IPS-18c (cell line): ENCODE data around the gene EEFSEC.

Experiments
- H3K4me3 ChIP-seq: 2 replicates; pipeline ENCODE4 v1.7.0; 2013; ENCODE audit warnings: low read depth, mild to moderate bottlenecking, low read length, moderate library complexity; ENCODE audit not compliant: insufficient read depth
- H3K9me3 ChIP-seq: one replicate; pipeline ENCODE4 v1.6.1; 2013; ENCODE audit warnings: mild to moderate bottlenecking, low read length, moderate library complexity; ENCODE audit not compliant: control insufficient read depth, insufficient read depth

Gene EEFSEC

DNA sequence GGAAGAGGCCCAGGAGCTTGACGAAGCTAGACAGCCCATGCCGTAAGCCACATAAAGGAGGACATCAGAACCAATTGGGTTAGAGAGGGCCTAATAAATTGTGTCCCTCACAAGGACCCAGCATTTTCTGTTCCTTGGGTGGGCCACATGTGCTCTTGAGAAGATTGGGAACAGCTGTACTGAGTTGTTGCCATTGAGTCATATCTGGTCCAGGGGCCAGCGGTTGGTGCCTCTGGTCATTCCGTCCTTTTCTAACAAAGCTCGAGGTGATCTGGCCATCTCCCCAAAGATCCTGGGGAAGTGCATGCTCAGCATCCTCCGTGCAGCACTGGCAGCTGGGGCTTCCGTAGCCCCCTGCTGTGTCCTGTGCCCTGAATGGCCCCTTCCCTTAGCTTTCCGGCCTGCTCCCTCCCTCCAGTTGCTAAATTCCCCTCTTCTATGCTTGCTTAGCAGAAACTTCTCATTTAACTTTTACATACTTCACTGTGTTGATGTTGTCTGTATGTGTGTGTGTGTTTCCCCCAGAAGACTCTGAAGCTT, 73.0 kb downstream of the EEFSEC start:
- Histone ChIP-seq H3K9me3 (peaks cover 8% of the 10 kb centered on the region), H3K4me3 (no peak overlapping the region)

DNA sequence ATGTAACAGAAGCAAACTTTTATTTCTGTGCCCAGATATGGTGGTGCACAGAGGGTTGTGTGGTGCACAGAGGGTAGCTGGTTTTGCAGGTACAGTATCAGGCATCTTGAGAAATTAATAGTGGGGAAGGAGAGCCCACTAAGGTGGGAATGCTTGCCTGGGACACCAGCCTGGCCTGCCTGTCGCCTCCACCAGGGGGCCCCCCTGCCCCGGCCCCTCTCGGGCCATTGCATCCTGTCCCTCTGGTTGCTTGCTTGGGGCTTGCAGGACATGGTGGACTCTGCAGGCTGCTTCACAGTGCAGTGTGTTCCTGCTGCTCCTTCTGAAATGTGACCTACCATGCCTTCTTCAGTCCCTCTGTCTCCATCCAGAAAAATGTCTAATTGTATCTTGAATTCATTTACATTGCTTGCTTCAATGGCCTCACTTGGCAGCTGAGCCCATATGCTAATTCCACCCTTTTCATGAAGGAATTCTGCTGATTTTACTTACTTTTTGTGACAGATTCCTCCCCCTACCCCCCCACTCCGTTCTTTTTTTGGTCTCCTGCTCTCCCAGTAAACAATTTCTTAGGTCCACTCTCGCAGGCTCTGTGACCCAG, 73.6 kb downstream of the EEFSEC start:
- Histone ChIP-seq H3K4me3 (no peak overlapping the region), H3K9me3 (peaks cover 8% of the 10 kb centered on the region)

DNA sequence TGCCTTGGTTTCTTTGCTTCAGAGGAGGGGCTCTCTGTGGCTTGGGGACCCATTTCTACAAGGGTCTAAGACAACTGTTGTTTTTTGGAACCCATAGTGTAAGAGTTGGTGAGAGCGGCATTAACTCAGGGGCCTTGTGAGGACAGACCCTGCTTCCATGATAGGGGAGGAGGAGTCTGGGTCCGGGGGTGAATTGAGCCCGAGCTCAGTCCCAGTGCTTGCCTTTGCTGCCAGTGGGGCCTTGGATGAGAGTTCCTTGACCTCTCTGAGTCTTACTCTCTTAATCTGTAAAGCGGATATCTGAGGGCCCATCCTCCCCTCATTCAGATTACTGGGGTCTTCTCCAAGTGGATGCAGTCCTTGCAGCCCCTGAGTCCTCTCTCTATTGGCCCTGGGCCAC, 74.2 kb downstream of the EEFSEC start:
- H3K4me3 ChIP-seq = no peak overlapping the region
- H3K9me3 ChIP-seq = peaks cover 8% of the 10 kb centered on the region

DNA sequence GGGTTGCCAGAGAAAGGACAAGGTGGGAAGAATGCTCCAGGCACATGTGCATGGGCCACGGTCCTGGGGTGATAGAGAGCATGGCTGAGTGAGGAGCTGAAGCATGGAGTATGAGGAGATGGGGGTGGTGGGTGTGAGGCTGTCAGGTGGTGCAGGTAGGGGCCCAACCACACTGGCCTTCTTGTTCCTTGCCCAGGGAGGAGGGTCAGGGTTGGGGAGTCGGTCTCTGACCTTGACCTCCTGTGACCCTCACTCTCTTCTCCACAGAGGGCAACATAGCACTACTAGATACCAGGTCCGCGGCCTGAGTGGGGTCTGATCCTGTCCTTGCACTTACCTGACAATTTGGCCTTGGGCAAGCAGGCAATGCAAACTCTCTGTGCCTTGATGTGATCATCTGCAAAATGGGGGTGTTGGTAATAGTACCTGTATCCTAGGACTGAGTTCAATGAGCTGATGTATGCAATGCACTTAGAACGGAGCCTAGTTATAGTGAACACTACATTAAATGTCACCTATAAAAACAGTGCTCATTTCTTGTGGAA, 75.2 kb downstream of the EEFSEC start:
- no peak overlapping the region for H3K4me3 ChIP-seq
- no peaks in the 10 kb centered on the region for H3K9me3 ChIP-seq

DNA sequence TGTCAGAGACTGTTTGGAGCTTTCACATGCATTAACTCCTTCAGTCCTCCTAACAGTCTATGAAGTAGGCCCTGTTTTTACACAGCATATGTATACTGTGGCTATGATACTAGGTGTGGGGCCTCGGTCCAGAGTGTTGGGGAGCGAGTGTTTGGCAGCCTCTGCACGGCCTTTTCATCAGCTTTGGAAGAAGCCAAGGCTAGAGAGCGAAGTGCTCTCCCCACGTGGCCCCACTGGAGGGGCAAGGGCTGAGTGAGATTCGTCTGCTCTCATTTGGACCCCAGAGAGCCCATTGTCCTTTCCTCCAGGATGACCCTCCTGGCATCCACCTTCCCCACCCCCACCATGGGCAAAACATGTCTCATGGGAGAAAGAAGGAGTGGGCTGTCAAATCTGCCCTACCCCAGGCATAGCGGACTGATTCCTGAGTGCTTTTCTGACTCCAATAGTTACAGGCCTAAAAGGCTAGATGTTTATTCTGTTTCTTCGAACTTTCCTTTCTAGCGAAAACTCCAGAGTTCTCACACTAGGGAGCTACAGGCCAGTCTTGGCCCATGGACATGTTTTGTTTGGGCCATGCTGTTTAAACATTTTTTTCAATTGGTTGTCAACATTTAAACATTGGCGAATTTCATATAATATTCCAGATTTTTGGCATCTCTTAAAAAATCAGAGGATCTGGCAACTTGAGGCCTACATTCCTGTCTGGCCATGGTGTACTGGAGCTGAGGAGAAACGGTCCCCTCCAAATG, 76.0 kb downstream of the EEFSEC start:
- H3K9me3 ChIP-seq = no peaks in the 10 kb centered on the region
- no peak overlapping the region for H3K4me3 ChIP-seq

DNA sequence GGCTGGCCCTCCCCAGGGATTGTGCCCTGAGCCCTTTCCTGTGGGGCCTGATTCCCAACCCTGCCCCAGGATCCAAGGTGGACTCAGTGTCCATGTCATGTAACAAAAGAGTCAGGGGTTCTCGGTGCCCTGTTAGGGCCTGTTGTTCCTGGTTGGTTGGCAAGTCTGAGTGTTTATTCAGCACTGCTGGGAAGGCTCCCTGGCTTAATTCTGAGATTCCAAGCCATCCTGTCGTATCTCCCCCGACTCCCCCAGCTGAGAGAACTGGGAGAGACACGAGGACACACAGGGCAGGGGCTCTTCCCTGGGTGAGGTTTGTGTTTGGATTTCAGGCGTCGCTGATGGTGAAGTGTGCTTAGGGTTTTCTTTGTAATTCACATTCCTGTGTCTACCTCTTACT, 78.3 kb downstream of the EEFSEC start:
- no peaks in the 10 kb centered on the region for H3K9me3 ChIP-seq

DNA sequence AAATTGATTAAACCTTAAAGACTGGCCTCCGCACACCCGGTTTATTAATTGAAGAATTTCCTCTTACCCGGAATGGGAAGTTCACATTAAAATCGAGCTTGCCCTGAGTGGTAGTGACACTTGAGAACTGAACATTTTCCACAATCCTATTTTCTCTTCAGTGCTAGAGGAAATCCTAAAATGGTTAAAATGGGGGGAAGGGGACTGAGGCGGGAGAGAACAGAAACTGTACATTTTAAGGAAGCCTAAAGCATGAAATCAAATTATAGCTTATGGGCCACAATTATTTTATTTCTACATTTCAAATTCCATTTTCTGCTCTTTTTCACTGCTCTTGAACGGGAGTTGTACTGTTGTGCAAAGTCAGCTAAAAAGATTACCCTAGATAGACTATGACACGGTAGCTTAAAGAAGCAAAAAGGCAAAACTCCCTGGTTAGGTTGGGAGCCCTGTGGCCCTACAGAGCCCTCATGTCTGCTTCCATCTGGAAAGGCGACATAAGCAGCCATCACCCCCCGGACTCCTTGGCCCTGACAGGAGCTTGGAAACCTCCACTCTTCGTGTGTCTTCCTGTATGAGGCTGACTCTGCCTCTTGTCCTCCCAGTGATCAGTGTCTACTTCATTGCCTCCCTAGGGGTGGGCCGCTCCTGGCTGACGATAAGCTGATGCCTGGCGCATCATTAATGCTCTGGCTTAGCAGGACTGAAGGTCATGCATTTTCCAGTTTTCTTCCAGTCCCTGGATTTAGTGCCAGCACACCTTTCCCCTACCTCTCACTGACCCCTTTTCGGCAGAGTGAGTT, 79.3 kb downstream of the EEFSEC start:
- Histone ChIP-seq H3K4me3 (no peak overlapping the region), H3K9me3 (no peaks in the 10 kb centered on the region)

More for the DNA sequence above, 78.3 kb downstream of the EEFSEC start:
- no peak overlapping the region for H3K4me3 ChIP-seq

DNA sequence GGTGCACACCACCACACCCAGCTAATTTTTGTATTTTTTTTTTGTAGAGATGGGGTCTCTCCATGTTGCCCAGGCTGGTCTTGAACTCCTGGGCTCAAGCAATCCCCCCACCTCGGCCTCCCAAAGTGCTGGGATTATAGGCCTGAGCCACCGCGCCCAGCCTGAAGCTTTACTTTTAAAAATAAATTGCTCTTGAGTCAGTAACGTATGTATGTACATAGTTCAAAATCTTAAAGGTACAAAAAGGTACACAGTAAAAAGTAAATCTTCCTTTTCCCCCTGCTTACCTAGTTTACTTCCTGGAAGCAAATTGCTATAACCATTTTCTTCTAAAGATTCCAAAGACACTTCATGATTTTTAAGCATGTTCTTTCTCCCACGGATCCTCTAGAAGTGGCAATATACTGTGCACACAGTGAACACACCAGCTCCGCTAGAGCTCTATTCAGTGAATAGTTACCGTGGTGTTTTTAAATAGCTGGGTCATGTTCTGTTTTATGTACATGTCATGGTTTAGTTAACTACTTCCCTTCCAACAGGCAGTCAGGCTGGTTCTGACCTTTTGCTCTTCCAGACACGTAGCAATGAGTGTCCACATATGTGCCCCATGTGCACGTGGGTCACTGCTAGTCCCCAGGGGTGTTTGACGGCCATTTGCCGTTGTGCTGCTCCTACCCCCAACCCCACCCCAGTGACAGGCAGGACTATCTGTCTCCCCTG, 82.1 kb downstream of the EEFSEC start:
- H3K4me3 ChIP-seq = no peak overlapping the region
- H3K9me3 ChIP-seq = no peaks in the 10 kb centered on the region

DNA sequence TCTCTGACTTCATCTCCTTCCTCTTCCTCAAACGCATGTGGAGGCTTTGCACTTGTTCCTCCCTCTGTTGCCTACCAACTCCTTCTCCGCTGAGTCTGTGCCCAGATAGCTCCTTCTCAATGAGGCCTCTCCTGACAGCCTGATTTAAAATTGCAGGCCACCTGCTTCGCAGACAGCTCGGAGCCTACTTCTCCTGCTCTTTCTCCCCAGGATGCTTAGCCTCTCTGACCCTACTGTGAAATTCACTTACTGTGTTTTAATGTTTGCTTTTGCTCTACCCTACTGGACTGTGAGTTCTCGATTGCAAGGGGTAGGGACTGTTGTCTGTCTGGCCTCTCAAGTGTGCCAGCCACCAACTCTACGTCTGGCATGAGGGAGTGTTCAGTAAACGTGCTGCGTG, 83.4 kb downstream of the EEFSEC start:
- Histone ChIP-seq H3K9me3 (no peaks in the 10 kb centered on the region), H3K4me3 (no peak overlapping the region)

DNA sequence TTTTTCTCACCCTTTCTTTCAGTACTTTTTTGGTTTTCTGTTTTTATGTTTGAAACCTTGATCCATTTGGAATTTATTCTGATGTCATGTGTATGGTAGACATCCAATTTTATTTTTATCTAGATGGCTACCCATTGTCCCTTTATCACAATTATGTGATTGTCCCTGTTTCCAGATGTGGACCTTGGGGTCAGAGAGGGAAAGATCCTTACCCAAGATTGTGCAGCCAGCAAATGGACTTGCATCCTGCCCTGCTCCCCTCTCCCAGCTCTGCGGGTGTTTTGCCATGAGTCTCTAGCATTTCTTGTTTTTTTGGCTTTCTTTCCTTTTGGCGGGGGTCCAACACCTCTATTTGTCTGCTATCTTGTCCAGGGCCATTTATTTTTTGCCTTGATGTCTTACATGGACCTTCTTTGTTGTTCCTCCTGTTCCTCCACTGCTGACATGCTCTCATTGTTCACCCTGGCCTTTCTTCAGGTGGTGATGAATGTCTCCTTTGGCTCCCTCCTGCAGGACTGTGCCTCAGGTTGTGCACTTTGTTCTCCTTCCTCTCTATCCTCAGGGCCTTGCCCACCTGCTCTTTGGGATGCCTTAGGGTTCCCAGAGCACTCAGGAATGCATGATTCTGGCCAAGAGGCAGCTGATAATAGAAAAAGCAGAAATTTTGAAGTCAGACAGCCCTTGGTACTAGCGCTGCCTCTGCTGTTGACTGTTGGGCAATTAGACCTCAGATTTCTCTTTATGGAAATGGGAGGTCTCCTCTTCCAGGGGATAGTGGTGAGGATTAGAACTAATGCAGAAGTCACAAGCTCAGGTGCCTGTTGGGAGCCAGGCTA, 84.3 kb downstream of the EEFSEC start:
- no peak overlapping the region for H3K4me3 ChIP-seq
- H3K9me3 ChIP-seq = no peaks in the 10 kb centered on the region

DNA sequence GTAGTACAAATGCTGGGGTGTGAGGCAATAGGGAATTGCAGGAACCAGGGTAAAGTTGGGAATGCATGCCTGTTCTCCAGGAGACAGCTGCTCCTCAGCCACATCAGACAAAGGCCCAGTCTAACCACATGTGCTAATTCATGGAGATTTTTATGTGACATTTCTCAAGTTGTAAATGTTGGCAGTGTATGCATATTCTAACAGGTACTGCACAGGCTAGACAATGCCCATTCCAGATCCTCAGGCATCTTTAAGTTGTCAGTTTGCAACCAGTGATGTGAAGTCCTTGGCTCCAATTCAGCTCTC, 84.9 kb downstream of the EEFSEC start:
- H3K4me3 ChIP-seq = no peak overlapping the region
- H3K9me3 ChIP-seq = no peaks in the 10 kb centered on the region

DNA sequence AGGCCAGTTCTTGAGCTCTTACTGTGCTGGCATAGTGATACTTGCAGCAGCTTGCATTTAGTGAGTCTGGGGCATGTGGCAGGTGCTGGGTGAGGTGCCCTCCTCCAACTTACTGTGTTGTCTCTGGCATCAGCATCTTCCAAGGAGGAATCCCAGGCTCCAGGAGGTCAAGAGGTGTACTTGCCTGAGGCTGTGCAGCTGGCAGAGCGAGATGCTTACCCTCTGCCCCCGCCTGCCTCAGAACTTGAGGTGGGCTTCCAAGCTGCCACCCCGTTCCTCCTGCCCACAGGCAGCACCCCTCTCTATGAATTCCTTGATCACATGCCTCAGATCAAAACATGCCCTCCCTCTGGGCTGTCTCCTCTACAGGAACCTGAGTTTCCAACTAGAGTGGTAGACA, 86.0 kb downstream of the EEFSEC start:
- Histone ChIP-seq H3K4me3 (no peak overlapping the region), H3K9me3 (peaks cover 2% of the 10 kb centered on the region)

DNA sequence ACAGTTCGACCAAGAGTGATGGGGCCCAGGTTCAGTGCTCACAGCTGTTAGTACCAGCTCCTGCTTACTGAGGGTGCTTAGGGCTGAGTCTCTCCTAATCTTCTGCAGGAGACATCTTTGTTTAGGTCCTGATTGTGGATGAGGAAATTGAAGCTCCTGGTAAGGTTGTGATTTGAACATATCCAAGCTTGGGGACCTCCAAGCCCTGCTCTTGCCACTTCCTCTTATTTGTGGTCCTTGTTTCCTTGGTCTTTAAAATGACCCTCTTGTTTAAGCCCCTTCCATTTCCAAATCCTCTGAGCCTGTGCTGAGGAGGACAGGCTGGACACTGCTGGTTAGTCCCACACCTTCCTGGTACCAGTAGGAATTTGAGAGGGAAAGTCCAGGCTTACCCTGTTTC, 87.0 kb downstream of the EEFSEC start:
- H3K4me3 ChIP-seq = no peak overlapping the region
- peaks cover 2% of the 10 kb centered on the region for H3K9me3 ChIP-seq

DNA sequence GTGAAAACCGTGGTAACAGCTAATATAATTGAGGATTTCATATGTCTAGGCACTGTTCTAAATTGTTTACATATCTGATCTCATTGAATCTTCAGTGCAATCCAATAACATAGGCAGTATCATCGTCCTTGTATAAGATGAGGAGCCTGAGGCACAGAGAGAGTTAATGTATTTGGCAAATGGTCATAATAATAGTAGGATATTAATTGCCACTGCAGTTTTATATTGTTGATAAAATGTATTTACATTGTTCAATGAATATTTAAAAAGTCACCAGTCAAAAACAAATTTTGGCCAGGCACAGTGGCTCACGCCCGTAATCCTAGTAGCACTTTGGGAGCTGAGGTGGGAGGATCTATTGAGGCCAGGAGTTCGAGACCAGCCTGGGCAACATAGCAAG, 88.5 kb downstream of the EEFSEC start:
- Histone ChIP-seq H3K4me3 (no peak overlapping the region), H3K9me3 (peaks cover 2% of the 10 kb centered on the region)

DNA sequence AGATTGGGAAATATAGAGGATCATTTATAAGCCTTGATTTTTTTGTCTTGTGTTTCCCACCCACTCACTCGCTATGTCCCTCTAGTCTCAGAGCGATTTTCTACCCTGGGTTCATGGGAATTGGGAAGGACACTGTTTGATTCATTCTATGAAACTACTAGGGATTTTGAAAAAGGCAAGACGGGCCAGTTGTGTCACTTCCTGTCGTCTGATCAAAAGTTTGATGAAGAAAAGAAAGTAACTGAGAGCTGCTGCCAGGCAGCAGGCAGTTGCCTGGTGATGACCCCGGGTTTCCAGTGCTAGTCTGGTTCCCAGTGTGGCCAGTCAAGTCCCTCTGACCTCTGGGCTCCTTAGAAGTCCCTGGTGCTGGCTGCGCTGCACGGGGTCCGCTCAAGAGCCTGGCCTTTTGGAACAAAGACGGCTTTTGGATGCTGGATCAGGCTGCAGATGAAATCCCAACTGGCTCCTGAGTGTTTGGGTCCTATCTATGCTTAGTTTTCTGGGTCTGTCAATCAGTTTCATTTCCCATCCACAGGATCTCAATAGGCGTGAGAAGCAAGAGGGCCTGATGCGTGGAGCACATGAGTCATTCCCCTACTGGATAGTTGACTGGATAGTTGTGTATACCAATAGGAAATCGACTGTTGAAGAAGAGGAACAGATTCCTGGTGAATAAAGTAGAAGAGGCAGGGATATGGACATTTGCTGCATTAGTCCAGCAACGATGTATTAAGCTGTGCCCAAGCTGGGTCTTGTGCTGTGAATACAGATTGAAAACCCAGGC, 89.7 kb downstream of the EEFSEC start:
- Histone ChIP-seq H3K9me3 (peaks cover 2% of the 10 kb centered on the region), H3K4me3 (no peak overlapping the region)
